HUES6 (cell line): Measurements from ENCODE around the gene ABCC1.
"Not testable (repeated sequence)": the region's sequence is repeated elsewhere in the genome, so short reads cannot be mapped to it uniquely, and the experiment has no call there.

ENCODE experiments used
- H3K27ac ChIP-seq: 2 replicates; pipeline ENCODE4 v1.7.0; 2013; ENCODE audit warnings: low read depth, mild to moderate bottlenecking, low read length, inconsistent platforms
- H3K27me3 ChIP-seq: 2 replicates; pipeline ENCODE4 v1.6.1; 2013; ENCODE audit warnings: low read length; ENCODE audit not compliant: control insufficient read depth, insufficient read depth
- H3K36me3 ChIP-seq: 2 replicates; pipeline ENCODE4 v1.6.1; 2013; ENCODE audit warnings: low read length; ENCODE audit not compliant: control insufficient read depth, insufficient read depth
- H3K4me1 ChIP-seq: 2 replicates; pipeline ENCODE4 v1.6.1; 2013; ENCODE audit warnings: low read length; ENCODE audit not compliant: control insufficient read depth, insufficient read depth
- H3K4me3 ChIP-seq: 2 replicates; pipeline ENCODE4 v1.5.1; 2013; ENCODE audit warnings: low read depth, low read length
- H3K9ac ChIP-seq: one replicate; pipeline ENCODE4 v1.6.1; 2013; ENCODE audit warnings: mild to moderate bottlenecking, low read length
- H3K9me3 ChIP-seq: 2 replicates; pipeline ENCODE4 v1.6.1; 2013; ENCODE audit warnings: low read depth, low read length; ENCODE audit not compliant: control insufficient read depth, insufficient read depth

Gene ABCC1

DNA sequence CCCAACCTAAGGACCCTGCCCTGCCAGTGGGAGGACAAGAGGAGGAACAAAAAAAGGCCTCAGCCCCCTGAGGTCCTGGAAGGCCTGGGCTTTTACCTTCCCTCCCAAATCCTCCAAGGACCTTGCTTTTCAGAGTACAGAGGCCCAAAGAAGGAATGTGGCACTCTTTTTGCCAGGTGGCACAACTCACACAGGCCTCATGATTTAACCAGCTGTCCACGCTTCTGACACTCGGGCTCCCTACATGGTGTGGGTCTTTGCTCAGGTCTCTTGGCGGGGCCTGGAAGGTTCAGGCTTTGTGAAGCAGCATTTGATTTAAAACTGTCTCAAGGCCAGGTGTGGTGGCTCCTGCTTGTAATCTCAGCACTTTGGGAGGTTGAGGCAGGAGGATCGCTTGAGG lies 153.3 kb downstream of the ABCC1 start:
- no peak overlapping the region for H3K4me3 ChIP-seq
- H3K4me1 ChIP-seq: no peaks in the 10 kb centered on the region
- no peak overlapping the region for H3K27ac ChIP-seq
- H3K9me3 ChIP-seq: no peaks in the 10 kb centered on the region
- H3K27me3 ChIP-seq: no peaks in the 10 kb centered on the region
- H3K36me3 ChIP-seq: peaks cover 80% of the 10 kb centered on the region
- no peak overlapping the region for H3K9ac ChIP-seq

DNA sequence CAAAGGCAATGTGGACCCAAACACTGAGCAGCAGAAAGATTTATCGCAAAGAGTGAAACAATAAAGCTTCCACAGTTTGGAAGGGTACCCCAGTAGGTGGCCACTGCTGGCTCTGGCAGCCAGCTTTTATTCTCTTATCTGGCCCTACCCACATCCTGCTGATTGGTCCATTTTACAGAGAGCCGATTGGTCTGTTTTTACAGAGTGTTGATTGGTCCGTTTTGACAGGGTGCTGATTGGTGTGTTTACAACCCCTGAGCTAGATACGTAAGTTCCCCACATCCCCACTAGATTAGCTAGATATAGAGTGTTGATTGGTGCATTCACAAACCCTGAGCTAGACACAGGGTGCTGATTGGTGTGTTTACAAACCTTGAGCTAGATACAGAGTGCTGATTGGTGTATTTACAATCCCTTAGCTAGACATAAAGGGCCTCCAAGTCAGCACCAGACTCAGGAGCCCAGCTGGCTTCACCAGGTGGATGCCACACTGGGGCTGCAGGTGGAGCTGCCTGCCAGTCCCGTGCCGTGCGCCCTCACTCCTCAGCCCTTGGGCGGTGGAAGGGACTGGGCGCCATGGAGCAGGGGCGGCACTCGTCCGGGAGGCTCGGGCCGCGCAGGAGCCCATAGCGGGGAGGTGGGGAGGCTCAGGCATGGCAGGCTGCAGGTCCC lies 154.9 kb downstream of the ABCC1 start:
- not testable (repeated sequence) for H3K9me3 ChIP-seq, H3K9ac ChIP-seq, H3K4me1 ChIP-seq, H3K4me3 ChIP-seq, H3K27ac ChIP-seq, H3K27me3 ChIP-seq
- H3K36me3 ChIP-seq: peaks cover 80% of the 10 kb centered on the region

DNA sequence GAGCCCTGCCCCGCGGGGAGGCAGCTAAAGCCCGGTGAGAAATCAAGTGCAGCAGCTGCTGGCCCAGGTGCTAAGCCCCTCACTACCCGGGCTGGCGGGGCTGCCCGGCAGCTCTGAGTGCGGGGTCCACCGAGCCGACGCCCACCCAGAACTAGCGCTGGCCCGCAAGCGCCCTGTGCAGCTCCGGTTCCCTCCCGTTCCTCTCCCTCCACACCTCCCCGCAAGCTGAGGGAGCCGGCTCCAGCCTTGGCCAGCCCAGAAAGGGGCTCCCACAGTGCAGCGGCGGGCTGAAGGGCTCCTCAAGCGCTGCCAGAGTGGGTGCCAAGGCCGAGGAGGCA lies 155.4 kb downstream of the ABCC1 start:
- H3K9me3 ChIP-seq, H3K4me3 ChIP-seq, H3K27me3 ChIP-seq, H3K27ac ChIP-seq, H3K4me1 ChIP-seq, H3K9ac ChIP-seq: not testable (repeated sequence)
- H3K36me3 ChIP-seq: peaks cover 80% of the 10 kb centered on the region

DNA sequence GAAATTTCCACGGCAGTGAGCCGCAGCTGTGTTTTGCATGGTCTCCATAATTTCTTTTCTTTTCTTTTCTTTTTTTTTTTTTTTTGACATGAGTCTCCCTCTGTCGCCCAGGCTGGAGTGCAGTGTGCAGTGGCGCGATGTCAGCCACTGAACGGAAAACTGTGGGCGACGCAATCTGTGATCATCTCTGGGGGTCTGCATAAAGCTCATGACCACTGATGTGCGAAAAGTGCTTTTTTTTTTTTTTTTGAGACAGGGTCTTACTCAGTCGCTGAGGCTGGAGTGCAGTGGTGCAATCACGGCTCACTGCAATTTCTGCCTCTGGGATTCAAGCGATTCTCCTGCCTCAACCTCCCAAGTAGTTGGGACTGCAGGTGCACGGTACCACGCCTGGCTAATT lies 156.2 kb downstream of the ABCC1 start:
- Histone ChIP-seq H3K36me3 (peaks cover 82% of the 10 kb centered on the region), H3K4me1 (peaks cover 8% of the 10 kb centered on the region; the same call in 1 of the 2 replicates), H3K4me3 (no peak overlapping the region), H3K27ac (no peak overlapping the region), H3K9ac (no peak overlapping the region), H3K27me3 (no peaks in the 10 kb centered on the region), H3K9me3 (no peaks in the 10 kb centered on the region)

DNA sequence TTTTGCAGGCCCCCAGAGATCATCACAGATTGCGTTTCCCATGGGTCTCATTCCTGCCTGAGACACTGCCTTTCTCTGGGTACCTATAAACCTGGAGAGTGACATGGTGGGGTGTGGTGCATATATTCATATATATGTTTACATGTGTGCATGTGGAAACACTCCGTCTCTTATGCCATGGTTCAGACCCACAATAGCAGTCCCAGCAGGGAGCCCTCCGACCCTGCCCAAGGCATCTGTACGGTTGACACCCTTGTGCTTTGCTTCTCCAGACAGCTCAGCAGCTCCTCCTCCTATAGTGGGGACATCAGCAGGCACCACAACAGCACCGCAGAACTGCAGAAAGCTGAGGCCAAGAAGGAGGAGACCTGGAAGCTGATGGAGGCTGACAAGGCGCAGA lies 157.1 kb downstream of the ABCC1 start:
- Histone ChIP-seq H3K36me3 (peaks cover 85% of the 10 kb centered on the region), H3K4me1 (peaks cover 8% of the 10 kb centered on the region; the same call in 1 of the 2 replicates), H3K9me3 (no peaks in the 10 kb centered on the region), H3K27ac (no peak overlapping the region), H3K4me3 (no peak overlapping the region), H3K9ac (no peak overlapping the region), H3K27me3 (no peaks in the 10 kb centered on the region)

DNA sequence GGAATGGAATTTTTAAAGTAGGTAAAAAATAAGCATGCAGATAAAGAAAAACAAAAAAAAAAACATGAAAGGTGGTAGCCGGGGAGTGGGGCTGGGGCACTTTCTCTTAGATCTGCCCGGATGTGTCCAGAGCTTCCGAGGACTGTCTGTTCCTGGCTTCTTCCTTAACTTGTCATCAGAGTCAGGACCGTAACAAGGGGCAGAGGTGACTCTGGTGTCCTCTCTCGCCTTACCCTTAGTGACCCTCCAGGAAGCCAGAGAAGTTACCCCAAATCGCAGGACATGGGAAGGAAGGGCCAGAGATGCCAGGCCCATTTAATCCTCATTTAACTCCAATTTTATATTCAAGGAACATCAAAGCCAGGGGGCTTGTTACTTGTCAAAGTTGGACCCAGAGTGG lies 158.4 kb downstream of the ABCC1 start:
- Histone ChIP-seq H3K36me3 (peaks cover 85% of the 10 kb centered on the region), H3K9me3 (no peaks in the 10 kb centered on the region), H3K4me1 (peaks cover 8% of the 10 kb centered on the region; the same call in 1 of the 2 replicates), H3K27ac (peak overlapping the region; percentile 31; the same call in 1 of the 2 replicates), H3K27me3 (no peaks in the 10 kb centered on the region), H3K4me3 (no peak overlapping the region), H3K9ac (no peak overlapping the region)

DNA sequence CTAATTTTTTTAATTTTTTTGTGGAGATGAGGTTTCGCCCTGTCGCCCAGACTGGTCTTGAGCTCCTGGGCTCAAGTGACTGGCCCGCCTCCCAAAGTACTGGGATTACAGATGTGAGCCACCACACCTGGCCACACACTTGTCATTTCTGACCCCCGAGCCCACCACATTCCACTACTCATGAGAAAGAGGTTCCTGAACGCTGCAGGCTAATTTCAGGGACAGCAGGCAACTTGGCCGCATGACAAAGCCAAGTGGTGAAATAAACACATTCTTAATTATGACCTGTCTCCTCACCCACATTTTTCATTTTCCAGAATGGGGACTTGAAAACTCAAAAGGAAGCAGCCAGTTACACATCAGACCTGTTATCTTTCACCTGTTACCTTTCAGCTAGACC lies 159.3 kb downstream of the ABCC1 start:
- Histone ChIP-seq H3K36me3 (peaks cover 87% of the 10 kb centered on the region), H3K4me1 (peaks cover 8% of the 10 kb centered on the region; the same call in 1 of the 2 replicates), H3K9me3 (no peaks in the 10 kb centered on the region), H3K9ac (peak overlapping the region; percentile 58), H3K27me3 (no peaks in the 10 kb centered on the region), H3K27ac (peak overlapping the region; percentile 67; the same call in 1 of the 2 replicates), H3K4me3 (no peak overlapping the region)

DNA sequence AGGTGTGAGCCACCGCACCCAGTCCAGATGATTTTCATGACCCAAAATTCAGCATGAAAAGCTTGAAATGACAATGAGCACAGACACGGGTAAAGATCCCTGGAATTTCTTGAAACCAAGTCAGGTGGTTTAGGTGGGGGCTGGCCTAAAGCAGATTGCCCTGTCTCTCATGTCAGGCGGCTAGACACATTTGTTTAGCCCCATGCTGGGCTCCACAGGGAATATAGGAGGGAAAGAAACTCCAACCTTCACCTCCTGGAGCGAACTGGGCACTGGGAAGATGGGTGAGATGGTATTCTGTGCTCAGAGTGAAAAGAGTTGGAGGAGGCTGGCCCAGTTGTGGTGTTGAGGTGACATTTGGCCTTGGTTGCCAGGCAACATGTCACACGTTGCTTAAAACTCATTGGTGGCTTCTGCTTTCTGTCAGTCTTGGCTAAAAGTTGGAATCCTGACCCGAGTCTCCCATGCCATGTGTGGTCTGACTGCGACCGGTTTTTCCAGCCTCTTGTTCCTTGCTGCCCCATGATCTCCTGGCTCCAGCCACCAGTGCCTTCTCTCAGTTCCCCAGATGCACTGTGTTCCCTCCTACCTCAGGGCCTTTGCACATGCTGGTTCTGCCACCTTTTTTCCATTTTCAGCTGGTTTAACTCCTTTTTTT lies 160.2 kb downstream of the ABCC1 start:
- peaks cover 8% of the 10 kb centered on the region; the same call in 1 of the 2 replicates for H3K4me1 ChIP-seq
- H3K27me3 ChIP-seq: no peaks in the 10 kb centered on the region
- H3K4me3 ChIP-seq: no peak overlapping the region
- peak overlapping the region; percentile 67; the same call in 1 of the 2 replicates for H3K27ac ChIP-seq
- H3K9me3 ChIP-seq: no peaks in the 10 kb centered on the region
- H3K36me3 ChIP-seq: peaks cover 84% of the 10 kb centered on the region
- no peak overlapping the region for H3K9ac ChIP-seq

DNA sequence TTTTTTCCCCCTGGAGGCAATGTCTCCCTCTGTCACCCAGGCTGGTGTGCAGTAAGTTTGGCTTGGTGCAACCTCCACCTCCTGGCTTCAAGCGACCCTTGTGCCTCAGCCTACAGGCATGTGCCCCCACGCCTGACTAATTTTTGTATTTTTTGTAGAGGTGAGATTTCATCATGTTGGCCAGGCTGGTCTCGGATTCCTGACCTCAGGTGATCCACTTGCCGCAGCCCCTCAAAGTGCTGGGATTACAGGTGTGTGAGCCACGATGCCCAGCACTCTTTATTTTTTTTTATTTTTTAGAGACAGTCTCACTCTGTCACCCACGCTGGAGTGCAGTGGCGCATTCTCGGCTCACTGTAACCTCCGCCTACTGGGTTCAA lies 160.7 kb downstream of the ABCC1 start:
- Histone ChIP-seq H3K4me1 (peaks cover 8% of the 10 kb centered on the region; the same call in 1 of the 2 replicates), H3K27me3 (no peaks in the 10 kb centered on the region), H3K9me3 (no peaks in the 10 kb centered on the region), H3K9ac (no peak overlapping the region), H3K4me3 (no peak overlapping the region), H3K27ac (no peak overlapping the region), H3K36me3 (peaks cover 87% of the 10 kb centered on the region)

DNA sequence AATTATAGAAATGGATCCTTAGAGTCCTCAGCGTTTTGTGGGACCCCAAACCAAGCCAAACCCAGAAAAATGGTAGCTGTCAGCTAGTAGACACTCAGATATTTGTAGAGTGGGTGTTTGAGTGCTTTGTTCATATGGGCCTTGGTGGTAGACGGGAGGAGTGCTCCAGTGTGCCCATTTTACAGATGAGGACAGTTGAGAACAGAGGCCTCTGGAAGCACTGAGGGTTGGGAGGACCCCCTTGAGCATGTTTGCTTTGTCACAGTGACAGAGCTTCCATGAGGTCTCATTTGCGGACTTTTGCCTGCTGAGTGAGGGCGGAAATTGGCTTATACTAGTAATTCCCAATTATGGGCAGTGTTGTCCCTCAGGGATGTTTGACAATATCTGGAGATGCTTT lies 162.2 kb downstream of the ABCC1 start:
- Histone ChIP-seq H3K4me3 (no peak overlapping the region), H3K4me1 (peaks cover 8% of the 10 kb centered on the region; the same call in 1 of the 2 replicates), H3K27ac (no peak overlapping the region), H3K36me3 (peaks cover 90% of the 10 kb centered on the region), H3K9ac (no peak overlapping the region), H3K9me3 (no peaks in the 10 kb centered on the region), H3K27me3 (no peaks in the 10 kb centered on the region)

DNA sequence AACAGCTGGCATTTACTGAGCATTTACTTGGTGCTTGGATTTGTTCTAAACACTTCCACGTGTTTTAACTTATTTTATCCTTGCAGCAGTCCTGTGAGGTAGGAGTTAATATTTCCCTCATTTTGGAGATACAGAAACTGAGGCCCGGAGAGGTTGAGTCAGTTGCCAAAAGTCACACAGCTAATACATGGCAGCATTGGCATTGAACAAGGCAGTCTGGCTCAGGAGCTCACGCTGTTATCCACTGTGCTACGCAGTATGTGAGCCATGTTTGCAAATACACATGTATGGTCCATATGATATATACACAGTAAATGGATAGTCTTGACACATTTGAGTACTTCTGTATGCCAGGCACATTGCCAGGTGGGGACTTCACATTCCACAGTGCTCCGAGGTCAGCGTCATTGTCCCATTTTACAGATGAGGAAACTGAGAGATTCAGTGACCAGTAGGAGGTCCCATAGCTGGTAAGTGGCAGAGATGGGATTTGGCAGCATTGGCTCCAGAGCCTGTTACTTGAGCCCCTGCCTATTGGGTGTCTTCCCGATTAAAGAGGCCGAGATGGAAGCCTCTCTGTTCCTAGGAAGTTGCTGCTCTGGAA lies 163.1 kb downstream of the ABCC1 start:
- no peak overlapping the region for H3K9ac ChIP-seq
- no peaks in the 10 kb centered on the region for H3K27me3 ChIP-seq
- no peak overlapping the region for H3K27ac ChIP-seq
- H3K4me3 ChIP-seq: no peak overlapping the region
- H3K36me3 ChIP-seq: peaks cover 91% of the 10 kb centered on the region
- no peaks in the 10 kb centered on the region for H3K9me3 ChIP-seq
- peaks cover 8% of the 10 kb centered on the region; the same call in 1 of the 2 replicates for H3K4me1 ChIP-seq
